H9 (cell line): Measurements from ENCODE around the gene SLC35A5. TPM values are rescaled to one million over a fixed set of nuclear protein-coding genes. Genes with fewer than 3 reads are reported as not detected.

Source experiments
- DNase-seq: peaks from one replicate; pipeline ENCODE4 v3.0.0-alpha.2; 2017
- H2AFZ ChIP-seq: one replicate; pipeline ENCODE4 v1.6.1; 2013; ENCODE audit warnings: mild to moderate bottlenecking, low read length, control low read depth, moderate library complexity
- H2AK5ac ChIP-seq: 2 replicates; pipeline ENCODE4 v1.6.1; 2013; ENCODE audit warnings: low read length, control low read depth, mixed read lengths; ENCODE audit not compliant: insufficient read length
- H2BK120ac ChIP-seq: one replicate; pipeline ENCODE4 v1.6.1; 2013; ENCODE audit warnings: low read depth, mild to moderate bottlenecking, low read length, control low read depth, inconsistent platforms; ENCODE audit not compliant: poor library complexity, severe bottlenecking
- H2BK12ac ChIP-seq: 2 replicates; pipeline ENCODE4 v1.6.1; 2013; ENCODE audit warnings: low read length, control low read depth, mixed read lengths, low read depth; ENCODE audit not compliant: insufficient read length
- H2BK15ac ChIP-seq: 2 replicates; pipeline ENCODE4 v1.6.1; 2013; ENCODE audit warnings: low read depth, low read length, control low read depth
- H2BK20ac ChIP-seq: one replicate; pipeline ENCODE4 v1.6.1; 2013; ENCODE audit warnings: low read depth, mild to moderate bottlenecking, low read length, control low read depth, inconsistent platforms; ENCODE audit not compliant: poor library complexity, severe bottlenecking
- H2BK5ac ChIP-seq: 2 replicates; pipeline ENCODE4 v1.6.1; 2013; ENCODE audit warnings: low read length, control low read depth, mixed read lengths; ENCODE audit not compliant: insufficient read length
- H3K14ac ChIP-seq: 2 replicates; pipeline ENCODE4 v1.6.1; 2013; ENCODE audit warnings: low read length, control low read depth; ENCODE audit not compliant: insufficient read depth
- H3K18ac ChIP-seq: 2 replicates; pipeline ENCODE4 v1.6.1; 2013; ENCODE audit warnings: low read depth, mild to moderate bottlenecking, mixed read lengths, low read length, control low read depth; ENCODE audit not compliant: insufficient read length
- H3K23ac ChIP-seq: 2 replicates; pipeline ENCODE4 v1.6.1; 2013; ENCODE audit warnings: low read length, control low read depth, mixed read lengths, low read depth; ENCODE audit not compliant: insufficient read length
- H3K23me2 ChIP-seq: 2 replicates; pipeline ENCODE4 v1.6.1; 2013; ENCODE audit warnings: low read depth, mild to moderate bottlenecking, mixed read lengths, low read length, control low read depth; ENCODE audit not compliant: insufficient read length, poor library complexity, severe bottlenecking
- H3K27ac ChIP-seq: 2 replicates; pipeline ENCODE4 v1.5.1; 2013; ENCODE audit warnings: low read length, control low read depth, mixed read lengths, low read depth; ENCODE audit not compliant: insufficient read length
- H3K27me3 ChIP-seq: 2 replicates; pipeline ENCODE4 v1.6.1; 2013; ENCODE audit warnings: low read length, control low read depth, inconsistent platforms; ENCODE audit not compliant: insufficient read depth
- H3K4ac ChIP-seq: 2 replicates; pipeline ENCODE4 v1.6.1; 2013; ENCODE audit warnings: low read depth, mild to moderate bottlenecking, control low read depth, inconsistent platforms, low read length, moderate library complexity
- H3K4me1 ChIP-seq: 2 replicates; pipeline ENCODE4 v1.6.1; 2013; ENCODE audit warnings: low read length, control low read depth, inconsistent platforms; ENCODE audit not compliant: insufficient read depth
- H3K4me2 ChIP-seq: 2 replicates; pipeline ENCODE4 v1.6.1; 2013; ENCODE audit warnings: low read length, control low read depth, mixed read lengths; ENCODE audit not compliant: insufficient read length, insufficient read depth
- H3K56ac ChIP-seq: 2 replicates; pipeline ENCODE4 v1.6.1; 2013; ENCODE audit warnings: low read depth, mild to moderate bottlenecking, mixed read lengths, low read length, control low read depth; ENCODE audit not compliant: insufficient read length
- H3K79me1 ChIP-seq: 2 replicates; pipeline ENCODE4 v1.6.1; 2013; ENCODE audit warnings: low read depth, mild to moderate bottlenecking, moderate library complexity, low read length, control low read depth, inconsistent platforms; ENCODE audit not compliant: insufficient read depth, poor library complexity, severe bottlenecking
- H3K79me2 ChIP-seq: 2 replicates; pipeline ENCODE4 v1.6.1; 2013; ENCODE audit warnings: low read length, control low read depth, inconsistent platforms; ENCODE audit not compliant: insufficient read depth
- H3K9ac ChIP-seq: 2 replicates; pipeline ENCODE4 v1.6.1; 2013; ENCODE audit warnings: low read length, control low read depth, mixed read lengths; ENCODE audit not compliant: insufficient read length; ENCODE audit errors: extremely low read depth
- H3K9me3 ChIP-seq: one replicate; pipeline ENCODE4 v1.6.1; 2013; ENCODE audit warnings: low read depth, low read length, inconsistent platforms; ENCODE audit not compliant: control insufficient read depth
- H3T11ph ChIP-seq: one replicate; pipeline ENCODE4 v1.6.1; 2013; ENCODE audit warnings: mild to moderate bottlenecking, low read length, control low read depth, inconsistent platforms
- H4K20me1 ChIP-seq: one replicate; pipeline ENCODE4 v1.6.1; 2013; ENCODE audit not compliant: control insufficient read depth, insufficient read length, insufficient read depth
- H4K5ac ChIP-seq: 2 replicates; pipeline ENCODE4 v1.6.1; 2013; ENCODE audit warnings: low read depth, mild to moderate bottlenecking, mixed read lengths, low read length, control low read depth; ENCODE audit not compliant: insufficient read length
- H4K8ac ChIP-seq: replicated peaks from 2 replicates; pipeline ENCODE4 v1.6.1; 2013; ENCODE audit warnings: low read length, control low read depth, mixed read lengths, low read depth; ENCODE audit not compliant: insufficient read length
- H4K91ac ChIP-seq: 2 replicates; pipeline ENCODE4 v1.6.1; 2013; ENCODE audit warnings: low read depth, mild to moderate bottlenecking, moderate library complexity, mixed read lengths, low read length, control low read depth; ENCODE audit not compliant: insufficient read length
- H3K27ac Mint-ChIP-seq, 3 experiments: 2 replicates in 2 of 3; 3 replicates in 1 of 3; pipeline ENCODE4 v1.8.0; 2020 to 2021; ENCODE audit warnings: mixed read lengths in 3 of 3, mild to moderate bottlenecking in 1 of 3, moderate library complexity in 1 of 3
- H3K27me3 Mint-ChIP-seq: 2 replicates; pipeline ENCODE4 v1.8.0; 2021; ENCODE audit warnings: low read depth, mild to moderate bottlenecking, moderate library complexity, mixed read lengths
- H3K36me3 Mint-ChIP-seq, 3 experiments: 2 replicates in 2 of 3; 3 replicates in 1 of 3; pipeline ENCODE4 v1.8.0; 2020 to 2021; ENCODE audit warnings: low read depth in 3 of 3, mixed read lengths in 3 of 3; ENCODE audit not compliant: insufficient read depth in 1 of 3
- H3K4me1 Mint-ChIP-seq, 2 experiments: 2 replicates each; pipeline ENCODE4 v1.8.0; 2020; ENCODE audit warnings: mixed read lengths in 2 of 2
- H3K4me3 Mint-ChIP-seq, 2 experiments: 2 replicates in 1 of 2; 3 replicates in 1 of 2; pipeline ENCODE4 v1.8.0; 2020 to 2021; ENCODE audit warnings: mild to moderate bottlenecking in 2 of 2, mixed read lengths in 2 of 2, moderate library complexity in 1 of 2
- H3K9me3 Mint-ChIP-seq, 2 experiments: 2 replicates in 1 of 2; 3 replicates in 1 of 2; pipeline ENCODE4 v1.8.0; 2020; ENCODE audit warnings: mild to moderate bottlenecking in 2 of 2, mixed read lengths in 2 of 2, moderate library complexity in 1 of 2
- CTCF ChIP-seq: fragments of 200-600 bp; sonication (generic); conservative IDR thresholded peaks from 3 replicates; pipeline ENCODE4 v1.8.0; 2021; ENCODE audit warnings: antibody characterized with exemption, mild to moderate bottlenecking
- WGBS: extraction: QIAGEN DNeasy Blood & Tissue Kit; methylation state at CpG from one replicate; pipeline ENCODE4 v1.1.7; 2013; ENCODE audit warnings: missing lambda C conversion rate, low lambda C conversion rate, mixed read lengths; ENCODE audit not compliant: insufficient read length; ENCODE audit errors: extremely low coverage; 5-methylcytosine and 5-hydroxymethylcytosine counted together
- total RNA-seq: library from RNA; stranded (reverse); gene quantifications from 2 replicates; pipeline ENCODE4 v1.2.1, GENCODE V29; 2021

Gene SLC35A5
- total RNA-seq, 1 experiment from 2014 or later, result 40.0 TPM

GRCh38 chr3:112617285-112617684 lies 55.4 kb downstream of the SLC35A5 start:
- Histone ChIP-seq H3K23ac (no peak overlapping the region), H2AFZ (no peak overlapping the region), H3K27ac (no peak overlapping the region), H2AK5ac (no peak overlapping the region), H4K8ac (no peak overlapping the region), H3K14ac (no peak overlapping the region), H4K91ac (no peak overlapping the region), H3K56ac (no peak overlapping the region), H3K9me3 (no peaks in the 10 kb centered on the region), H3K79me1 (no peaks in the 10 kb centered on the region), H3K23me2 (no peaks in the 10 kb centered on the region), H2BK20ac (no peak overlapping the region), H4K20me1 (no peaks in the 10 kb centered on the region), H3K18ac (no peak overlapping the region), H3K4me2 (no peak overlapping the region), H2BK5ac (no peak overlapping the region), H3T11ph (no peak overlapping the region), H3K79me2 (no peaks in the 10 kb centered on the region), H2BK120ac (no peak overlapping the region), H3K4me1 (peaks cover 3% of the 10 kb centered on the region; the same call in 1 of the 2 replicates), H3K4ac (no peak overlapping the region), H3K27me3 (no peaks in the 10 kb centered on the region), H2BK15ac (no peak overlapping the region), H4K5ac (no peak overlapping the region), H2BK12ac (no peak overlapping the region), H3K9ac (no peak overlapping the region)
- Mint-ChIP-seq H3K4me3 (no peak overlapping the region), H3K4me1 (peaks cover 20 to 29% of the 10 kb centered on the region in 2 experiments), H3K36me3 (no peaks in the 10 kb centered on the region; a peak in 1 of 7 replicates), H3K27ac (no peak overlapping the region), H3K27me3 (no peaks in the 10 kb centered on the region), H3K9me3 (no peaks in the 10 kb centered on the region; a peak in 1 of 5 replicates)
- no CpG with 5 or more reads among the region's 2 CpGs for WGBS
- no peak for TF ChIP-seq CTCF
- no peak for DNase-seq
